ENCODE data around the gene PTCD2.
"Not testable (repeated sequence)": the region's sequence is repeated elsewhere in the genome, so short reads cannot be mapped to it uniquely, and the experiment has no call there.

Gene PTCD2

DNA sequence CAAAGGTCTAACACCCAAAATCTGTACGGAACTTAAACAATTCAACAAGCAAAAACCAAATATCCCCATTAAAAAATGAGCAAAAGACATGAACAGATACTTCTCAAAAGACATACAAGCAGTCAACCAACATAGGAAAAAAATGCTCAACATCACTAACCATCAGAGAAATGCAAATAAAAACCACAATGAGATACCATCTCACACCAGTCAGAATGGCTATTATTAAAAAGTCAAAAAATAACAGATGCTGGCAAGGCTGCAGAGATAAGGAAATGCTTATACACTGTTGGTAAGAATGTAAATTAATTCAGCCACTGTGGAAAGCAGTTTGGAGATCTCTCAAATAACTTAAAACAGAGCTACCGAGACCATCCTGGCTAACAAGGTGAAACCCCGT lies 22.0 kb upstream of the PTCD2 start:
- DNase-seq, result not testable (repeated sequence)

DNA sequence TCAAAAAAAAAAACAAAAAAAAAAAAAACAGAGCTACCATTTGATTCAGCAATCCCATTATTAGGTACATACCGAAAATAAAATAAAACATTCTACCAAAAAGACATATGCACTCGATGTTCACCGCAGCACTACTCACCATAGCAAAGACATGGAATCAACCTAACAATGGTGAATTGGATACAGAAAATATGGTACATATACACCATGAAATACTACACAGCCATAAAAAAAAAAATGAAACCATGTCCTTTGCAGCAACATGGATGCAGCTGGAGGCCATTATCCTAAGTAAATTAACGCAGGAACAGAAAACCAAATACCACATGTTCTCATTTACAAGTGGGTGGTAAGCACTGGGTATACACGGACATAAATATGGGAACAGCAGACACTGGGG lies 21.5 kb upstream of the PTCD2 start:
- DNase-seq, result no peak

- DNase-seq, result no peak
These were observed 19.4 kb upstream of the PTCD2 start for GRCh38 chr5:72300590-72301339.

- peak; percentile 66 for DNase-seq
These were observed 18.6 kb upstream of the PTCD2 start for GRCh38 chr5:72301557-72301956.

GRCh38 chr5:72302171-72302570 lies 18.0 kb upstream of the PTCD2 start:
- DNase-seq, result no peak

DNA sequence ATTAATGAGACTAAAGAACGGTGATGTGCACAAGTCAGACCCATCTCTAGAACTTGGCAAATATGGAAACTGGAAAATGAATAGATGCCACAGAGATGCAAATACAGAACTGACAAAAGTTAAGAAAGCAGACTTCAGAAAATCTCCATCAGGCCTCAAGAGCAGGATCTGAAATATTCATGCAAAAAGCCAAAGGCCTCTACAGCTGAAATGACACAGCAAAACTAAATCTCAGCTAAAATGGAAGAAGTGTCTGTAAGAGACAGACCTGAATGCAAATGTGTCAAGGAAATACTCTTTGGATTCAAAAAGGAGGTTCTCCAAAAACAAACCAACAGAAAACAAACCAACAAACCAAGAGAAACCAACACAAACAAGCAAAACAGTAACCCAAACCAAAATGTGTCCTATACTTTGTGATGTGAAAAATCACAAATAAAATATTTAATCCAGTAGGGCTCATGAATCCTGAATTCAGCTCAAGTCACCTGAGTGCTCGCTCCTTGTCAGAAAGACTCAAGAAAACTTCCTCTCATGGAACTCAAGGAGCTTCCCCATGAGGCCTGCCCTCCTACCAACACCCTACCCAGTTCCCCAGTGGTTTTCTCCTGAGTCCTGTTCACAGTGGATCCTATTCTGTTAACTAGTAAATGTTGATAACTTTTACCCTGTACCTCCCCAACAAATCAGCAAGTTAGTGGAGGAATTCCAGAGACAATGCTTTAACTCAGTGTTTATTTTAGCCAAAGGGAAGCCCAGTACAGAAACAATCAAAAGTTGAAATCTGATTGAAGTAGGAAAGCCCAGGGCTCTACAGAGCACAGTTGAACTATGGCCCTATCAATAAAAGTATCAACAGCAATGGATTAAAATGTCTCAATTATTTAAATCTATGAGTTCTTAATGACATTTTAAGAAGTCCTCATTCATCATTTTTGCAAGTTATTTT lies 14.7 kb upstream of the PTCD2 start:
- DNase-seq, result no peak

- no peak for DNase-seq
These were observed 12.6 kb upstream of the PTCD2 start for GRCh38 chr5:72307573-72307967.

- peak; percentile 90 for DNase-seq
These were observed 12.0 kb upstream of the PTCD2 start for GRCh38 chr5:72307968-72308852.

DNA sequence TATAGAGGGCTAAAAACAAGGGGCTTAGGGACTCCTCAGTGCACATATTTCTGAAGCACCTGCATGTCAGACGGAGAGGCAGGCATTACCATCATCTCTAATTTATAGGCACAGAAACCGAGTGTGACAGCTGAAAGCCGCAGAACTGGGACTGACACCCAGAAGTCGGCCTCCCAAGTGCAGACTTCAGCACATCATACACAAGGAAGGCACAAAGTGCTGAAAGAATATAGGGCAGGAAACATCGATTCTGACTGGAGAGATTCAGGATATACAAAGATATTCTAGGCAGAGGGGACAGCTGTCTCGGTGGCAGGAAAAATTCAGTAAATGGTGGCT lies 11.4 kb upstream of the PTCD2 start:
- no peak for DNase-seq

DNA sequence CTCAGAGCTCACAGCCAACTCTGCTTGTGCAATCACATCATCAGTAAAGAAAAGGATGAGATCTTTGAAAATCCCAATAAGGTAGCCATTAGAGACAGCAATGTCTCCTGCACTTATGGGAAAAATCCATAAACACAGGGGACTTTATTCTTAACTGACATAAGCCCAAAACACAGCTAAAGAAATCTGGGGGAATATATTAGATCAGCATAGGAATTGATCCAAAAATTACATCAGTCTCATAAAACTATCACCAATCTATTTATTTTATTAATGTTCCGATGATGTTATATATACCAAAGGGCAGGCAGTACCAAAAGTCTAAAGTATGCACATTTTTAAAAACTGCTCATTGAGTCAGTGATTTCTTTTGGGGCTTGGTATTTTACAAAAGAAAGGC lies 7.0 kb upstream of the PTCD2 start:
- DNase-seq, result no peak

DNA sequence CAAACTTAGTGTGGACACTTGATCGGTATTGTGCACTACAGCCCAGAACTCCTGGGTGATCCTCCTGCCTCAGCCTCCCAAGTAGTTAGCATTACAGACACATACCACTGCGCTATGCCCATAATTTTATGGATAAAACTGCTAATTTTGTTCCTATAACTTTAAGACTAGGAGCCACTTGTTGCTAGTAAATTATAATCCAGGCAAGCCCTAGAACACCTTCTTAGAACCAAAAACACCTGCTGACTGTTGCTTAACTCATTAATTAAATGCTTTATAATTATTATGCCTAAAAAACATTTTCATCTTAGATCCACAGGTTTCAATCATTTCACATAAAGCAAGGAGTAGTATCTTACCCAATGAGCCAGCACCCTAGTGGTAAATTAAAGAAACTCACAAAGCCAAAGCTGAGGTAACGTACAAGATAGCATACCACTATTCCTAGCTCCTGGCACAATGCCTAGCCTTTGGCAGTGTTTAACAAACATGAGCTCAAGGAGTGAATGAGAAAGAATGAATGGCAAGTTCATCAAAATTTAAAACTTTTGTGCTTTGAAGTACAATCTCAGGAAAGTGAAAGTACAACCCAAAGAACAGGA lies 5.5 kb upstream of the PTCD2 start:
- no peak for DNase-seq

DNA sequence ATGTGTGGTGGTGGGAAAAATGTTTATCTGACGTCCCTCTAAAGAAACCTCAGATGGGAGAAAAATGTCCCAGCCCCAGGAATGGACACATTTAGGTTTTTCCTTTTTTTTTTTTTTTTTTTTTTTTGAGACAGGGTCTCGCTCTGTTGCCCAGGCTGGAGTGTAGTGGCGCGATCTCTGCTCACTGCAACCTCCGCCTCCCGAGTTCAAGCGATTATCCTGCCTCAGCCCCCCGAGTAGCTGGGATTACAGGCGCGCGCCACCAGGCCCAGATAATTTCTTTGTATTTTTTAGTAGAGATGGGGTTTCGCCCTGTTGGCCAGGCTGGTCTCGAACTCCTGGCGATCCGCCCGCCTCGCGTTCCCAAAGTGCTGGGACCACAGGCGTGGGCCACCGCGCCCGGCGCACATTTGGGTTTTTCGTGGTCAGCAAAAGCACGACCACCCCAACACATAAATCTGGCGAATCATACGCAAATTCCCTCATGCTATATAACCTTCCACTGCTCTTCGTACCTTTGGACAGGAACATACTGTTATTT lies 668 bp upstream of the PTCD2 start:
- not testable (repeated sequence) for DNase-seq

- no peak for DNase-seq
These were observed 4.1 kb downstream of the PTCD2 start for GRCh38 chr5:72324189-72324825.

DNA sequence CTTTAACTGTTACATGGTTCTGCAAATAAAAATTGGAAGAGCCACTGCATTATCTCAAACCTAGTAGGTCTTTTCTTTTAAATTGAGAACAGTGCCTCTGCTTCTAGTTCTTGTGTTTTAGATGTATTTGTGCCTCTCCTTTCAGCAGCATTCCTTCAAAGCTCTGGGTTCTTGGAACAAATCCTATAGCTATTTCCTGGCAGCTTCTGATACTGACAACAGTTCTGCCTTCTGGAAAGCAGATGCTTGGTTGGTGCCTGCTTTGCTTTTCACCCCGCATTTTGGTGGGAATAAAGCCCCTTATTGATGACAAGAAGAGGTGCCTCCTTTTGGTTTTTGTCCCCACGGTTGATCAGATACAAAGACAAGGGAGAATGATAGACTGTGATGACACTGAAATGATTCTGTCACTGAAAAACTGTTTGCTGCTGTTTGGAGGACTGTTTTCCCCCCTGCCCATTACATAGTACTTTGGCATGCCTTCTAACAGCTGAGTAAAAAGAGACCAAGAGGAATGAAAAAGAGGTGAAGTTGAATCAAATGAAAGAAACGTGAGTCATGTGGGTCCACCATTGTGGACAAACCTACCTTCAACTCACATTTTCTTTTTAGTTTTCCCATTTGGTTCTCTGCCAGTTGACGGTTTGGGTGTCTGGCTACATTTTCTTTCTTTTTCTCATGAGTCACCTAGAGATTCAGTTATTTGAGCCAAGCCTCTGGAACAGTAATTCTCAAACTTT lies 5.6 kb downstream of the PTCD2 start:
- DNase-seq, result peak; percentile 48

GRCh38 chr5:72326306-72326649 lies 6.1 kb downstream of the PTCD2 start:
- peak; percentile 66 for DNase-seq

GRCh38 chr5:72328172-72328571 lies 8.0 kb downstream of the PTCD2 start:
- DNase-seq, result peak; percentile 95

DNA sequence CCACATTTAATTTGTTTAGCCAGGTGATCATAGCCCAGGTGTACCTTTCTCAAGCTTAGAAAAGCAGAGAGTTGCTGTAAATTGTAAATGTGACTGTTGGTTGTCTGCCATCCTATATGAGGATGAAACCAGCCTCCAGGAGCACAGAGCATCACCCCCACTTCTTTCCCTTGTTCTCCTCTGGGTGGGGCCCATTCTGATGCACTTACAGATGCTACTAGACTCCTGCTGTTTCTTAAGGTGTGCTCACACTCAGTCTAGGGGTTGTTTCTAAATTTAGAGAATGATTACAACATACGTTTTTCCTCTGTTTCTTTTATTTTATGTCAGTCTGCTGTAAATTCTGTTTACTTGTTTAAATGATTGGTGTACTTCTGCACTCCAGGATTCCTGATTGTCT lies 10.5 kb downstream of the PTCD2 start:
- DNase-seq, result no peak

- no peak for DNase-seq
These were observed 17.0 kb downstream of the PTCD2 start for GRCh38 chr5:72337159-72337558.

DNA sequence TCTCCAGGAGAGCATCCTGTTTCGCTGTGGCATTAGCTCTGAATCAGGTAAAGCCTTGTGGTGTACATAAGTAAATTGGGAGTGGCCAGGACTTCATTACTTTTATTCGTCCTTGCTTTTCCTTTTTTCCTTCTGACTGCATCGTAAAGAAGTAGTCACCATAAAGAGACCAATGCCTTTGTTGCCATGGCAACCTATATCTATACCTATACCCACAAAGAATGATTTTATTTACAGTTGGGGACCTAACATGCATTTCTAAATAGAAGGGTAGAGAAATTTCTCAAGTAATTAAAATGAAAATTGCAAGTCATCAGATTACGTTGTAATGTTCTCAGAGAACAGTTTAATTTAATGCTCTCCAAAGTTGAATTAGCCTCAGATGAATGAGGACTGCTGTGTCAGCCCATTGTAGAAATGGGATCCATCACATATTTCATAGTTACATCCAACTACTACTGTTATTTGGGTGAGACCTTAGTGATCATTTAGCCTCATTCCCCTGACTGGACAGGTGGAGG lies 18.6 kb downstream of the PTCD2 start:
- no peak for DNase-seq

- DNase-seq, result no peak
These were observed 26.2 kb downstream of the PTCD2 start for GRCh38 chr5:72346398-72346797.

DNA sequence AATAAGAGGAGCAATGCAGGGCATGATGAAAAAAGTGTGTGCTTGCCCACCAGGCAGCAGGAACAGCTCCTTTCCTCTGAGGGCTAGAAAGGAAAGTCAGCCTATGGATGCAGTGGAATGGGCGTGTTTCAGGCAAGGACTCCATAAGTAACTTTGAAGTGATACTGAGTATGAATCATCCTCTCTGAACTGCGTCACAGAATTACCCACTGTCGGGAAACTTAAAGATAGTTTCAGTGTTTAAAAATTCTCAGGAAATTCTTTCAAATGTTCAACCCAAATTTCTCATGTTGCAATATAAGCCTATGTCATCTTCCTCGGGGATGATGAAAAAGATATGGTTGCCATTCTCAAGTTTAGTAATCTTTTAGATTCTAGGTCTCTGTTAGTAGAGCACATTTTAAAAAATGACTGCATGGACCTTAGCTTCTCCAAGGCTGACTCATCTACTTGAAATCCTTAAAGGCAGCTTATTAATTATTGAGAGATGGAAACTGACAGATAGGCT lies 27.7 kb downstream of the PTCD2 start:
- no peak for DNase-seq

Measured in NCI-H1694 (cell line).